ENCODE data around the gene ANKDD1A. TPM values are rescaled to one million over a fixed set of nuclear protein-coding genes. Genes with fewer than 3 reads are reported as not detected.

The ANKDD1A gene
- total RNA-seq, 1 donor from 2014 or later: 4.1 TPM

- H3K4me1 Mint-ChIP-seq: peaks cover 9% of the 10 kb centered on the region
- no peak overlapping the region for H3K4me3 Mint-ChIP-seq
- no peak overlapping the region for H3K27ac Mint-ChIP-seq
- DNase-seq (ENCODE audit: low spot score in 2 of 2, unreplicated experiment in 2 of 2): no peak
- H3K9me3 Mint-ChIP-seq: no peaks in the 10 kb centered on the region
- no peaks in the 10 kb centered on the region for H3K36me3 Mint-ChIP-seq
- no peak for TF ChIP-seq CTCF (IDR thresholded peaks at IDR 0.05; ENCODE audit: unreplicated experiment)
- no peaks in the 10 kb centered on the region for H3K27me3 Mint-ChIP-seq (ENCODE audit: low read depth)
Measured at GRCh38 chr15:64878705-64879104, 33.0 kb upstream of the ANKDD1A start.

GRCh38 chr15:64883100-64883581 lies 28.6 kb upstream of the ANKDD1A start:
- H3K4me3 Mint-ChIP-seq: no peak overlapping the region
- no peak for DNase-seq (ENCODE audit: low spot score in 2 of 2, unreplicated experiment in 2 of 2)

GRCh38 chr15:64883997-64884511 lies 27.6 kb upstream of the ANKDD1A start:
- no peaks in the 10 kb centered on the region for H3K9me3 Mint-ChIP-seq
- peak; percentile 50 to 60 for DNase-seq (ENCODE audit: low spot score in 2 of 2, unreplicated experiment in 2 of 2)
- no peaks in the 10 kb centered on the region for H3K27me3 Mint-ChIP-seq (ENCODE audit: low read depth)
- H3K4me3 Mint-ChIP-seq: no peak overlapping the region
- no peak for TF ChIP-seq CTCF (IDR thresholded peaks at IDR 0.05; ENCODE audit: unreplicated experiment)
- H3K27ac Mint-ChIP-seq: peak overlapping the region; percentile 1
- H3K4me1 Mint-ChIP-seq: peaks cover 10% of the 10 kb centered on the region
- H3K36me3 Mint-ChIP-seq: no peaks in the 10 kb centered on the region

More at GRCh38 chr15:64883100-64883581, 28.6 kb upstream of the ANKDD1A start:
- no peak overlapping the region for H3K27ac Mint-ChIP-seq
- no peaks in the 10 kb centered on the region for H3K9me3 Mint-ChIP-seq
- no peaks in the 10 kb centered on the region for H3K27me3 Mint-ChIP-seq (ENCODE audit: low read depth)
- TF ChIP-seq CTCF (IDR thresholded peaks at IDR 0.05; ENCODE audit: unreplicated experiment): no peak
- no peaks in the 10 kb centered on the region for H3K36me3 Mint-ChIP-seq
- H3K4me1 Mint-ChIP-seq: peaks cover 10% of the 10 kb centered on the region

GRCh38 chr15:64884679-64885078 lies 27.0 kb upstream of the ANKDD1A start:
- no peaks in the 10 kb centered on the region for H3K27me3 Mint-ChIP-seq (ENCODE audit: low read depth)
- no peak overlapping the region for H3K27ac Mint-ChIP-seq
- no peak overlapping the region for H3K4me3 Mint-ChIP-seq
- H3K9me3 Mint-ChIP-seq: no peaks in the 10 kb centered on the region
- H3K36me3 Mint-ChIP-seq: no peaks in the 10 kb centered on the region
- TF ChIP-seq CTCF (IDR thresholded peaks at IDR 0.05; ENCODE audit: unreplicated experiment): no peak
- DNase-seq (ENCODE audit: low spot score in 2 of 2, unreplicated experiment in 2 of 2): no peak
- H3K4me1 Mint-ChIP-seq: peaks cover 10% of the 10 kb centered on the region

GRCh38 chr15:64888336-64888735 lies 23.4 kb upstream of the ANKDD1A start:
- Mint-ChIP-seq H3K4me3 (no peak overlapping the region), H3K4me1 (peaks cover 22% of the 10 kb centered on the region), H3K9me3 (no peaks in the 10 kb centered on the region), H3K27me3 (ENCODE audit: low read depth) (no peaks in the 10 kb centered on the region), H3K27ac (no peak overlapping the region), H3K36me3 (no peaks in the 10 kb centered on the region)
- no peak for TF ChIP-seq CTCF (IDR thresholded peaks at IDR 0.05; ENCODE audit: unreplicated experiment)
- no peak for DNase-seq (ENCODE audit: low spot score in 2 of 2, unreplicated experiment in 2 of 2)

- no peak for DNase-seq (ENCODE audit: low spot score in 2 of 2, unreplicated experiment in 2 of 2)
- Mint-ChIP-seq H3K27ac (peak overlapping the region; percentile 66), H3K9me3 (no peaks in the 10 kb centered on the region), H3K27me3 (ENCODE audit: low read depth) (no peaks in the 10 kb centered on the region), H3K4me3 (no peak overlapping the region), H3K36me3 (no peaks in the 10 kb centered on the region), H3K4me1 (peaks cover 43% of the 10 kb centered on the region)
- TF ChIP-seq CTCF (IDR thresholded peaks at IDR 0.05; ENCODE audit: unreplicated experiment): no peak
Measured at GRCh38 chr15:64891561-64891960, 20.1 kb upstream of the ANKDD1A start.

All from mesothelial cell of epicardium (in vitro differentiated cells).